ENCODE results near the gene C12orf42. TPM values are rescaled to one million over a fixed set of nuclear protein-coding genes. Genes with fewer than 3 reads are reported as not detected.

The C12orf42 gene
- total RNA-seq, 4 donors from 2014 or later, result 0.21 TPM; not detected in 3

DNA sequence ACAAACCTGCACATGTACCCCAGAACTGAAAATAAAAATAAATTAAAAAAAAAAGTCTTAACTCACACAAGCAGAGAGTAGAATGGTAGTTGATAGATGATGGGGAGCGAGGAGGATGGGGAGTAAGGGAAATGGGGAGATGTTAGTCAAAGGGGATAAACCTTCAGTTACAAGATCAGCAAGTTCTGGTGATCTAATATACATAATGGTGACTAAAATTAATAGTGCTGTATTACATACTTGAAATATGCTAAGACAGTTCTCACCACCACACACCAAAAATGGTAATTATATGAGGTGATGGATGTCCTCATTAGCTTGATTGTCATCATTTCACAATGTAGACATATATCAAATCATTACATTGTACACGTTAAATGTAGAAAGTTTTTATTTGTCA lies 3.2 kb upstream of the C12orf42 start:
- Histone ChIP-seq H3K4me3 (no peak overlapping the region), H3K4me1 (no peaks in the 10 kb centered on the region), H3K27me3 (peaks cover 9% of the 10 kb centered on the region in 2 donors), H3K9me3 (no peaks in the 10 kb centered on the region), H3K27ac (no peak overlapping the region), H3K36me3 (no peaks in the 10 kb centered on the region)
- intact Hi-C loops (cut with DNase I; ENCODE audit: low total_unique reads), result no loop called here
- TF ChIP-seq POLR2A (IDR thresholded peaks at IDR 0.05), result no peak
- TF ChIP-seq, protein P1, sequence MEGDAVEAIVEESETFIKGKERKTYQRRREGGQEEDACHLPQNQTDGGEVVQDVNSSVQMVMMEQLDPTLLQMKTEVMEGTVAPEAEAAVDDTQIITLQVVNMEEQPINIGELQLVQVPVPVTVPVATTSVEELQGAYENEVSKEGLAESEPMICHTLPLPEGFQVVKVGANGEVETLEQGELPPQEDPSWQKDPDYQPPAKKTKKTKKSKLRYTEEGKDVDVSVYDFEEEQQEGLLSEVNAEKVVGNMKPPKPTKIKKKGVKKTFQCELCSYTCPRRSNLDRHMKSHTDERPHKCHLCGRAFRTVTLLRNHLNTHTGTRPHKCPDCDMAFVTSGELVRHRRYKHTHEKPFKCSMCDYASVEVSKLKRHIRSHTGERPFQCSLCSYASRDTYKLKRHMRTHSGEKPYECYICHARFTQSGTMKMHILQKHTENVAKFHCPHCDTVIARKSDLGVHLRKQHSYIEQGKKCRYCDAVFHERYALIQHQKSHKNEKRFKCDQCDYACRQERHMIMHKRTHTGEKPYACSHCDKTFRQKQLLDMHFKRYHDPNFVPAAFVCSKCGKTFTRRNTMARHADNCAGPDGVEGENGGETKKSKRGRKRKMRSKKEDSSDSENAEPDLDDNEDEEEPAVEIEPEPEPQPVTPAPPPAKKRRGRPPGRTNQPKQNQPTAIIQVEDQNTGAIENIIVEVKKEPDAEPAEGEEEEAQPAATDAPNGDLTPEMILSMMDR (IDR thresholded peaks at IDR 0.05), result no peak
- DNase-seq, result no peak

DNA sequence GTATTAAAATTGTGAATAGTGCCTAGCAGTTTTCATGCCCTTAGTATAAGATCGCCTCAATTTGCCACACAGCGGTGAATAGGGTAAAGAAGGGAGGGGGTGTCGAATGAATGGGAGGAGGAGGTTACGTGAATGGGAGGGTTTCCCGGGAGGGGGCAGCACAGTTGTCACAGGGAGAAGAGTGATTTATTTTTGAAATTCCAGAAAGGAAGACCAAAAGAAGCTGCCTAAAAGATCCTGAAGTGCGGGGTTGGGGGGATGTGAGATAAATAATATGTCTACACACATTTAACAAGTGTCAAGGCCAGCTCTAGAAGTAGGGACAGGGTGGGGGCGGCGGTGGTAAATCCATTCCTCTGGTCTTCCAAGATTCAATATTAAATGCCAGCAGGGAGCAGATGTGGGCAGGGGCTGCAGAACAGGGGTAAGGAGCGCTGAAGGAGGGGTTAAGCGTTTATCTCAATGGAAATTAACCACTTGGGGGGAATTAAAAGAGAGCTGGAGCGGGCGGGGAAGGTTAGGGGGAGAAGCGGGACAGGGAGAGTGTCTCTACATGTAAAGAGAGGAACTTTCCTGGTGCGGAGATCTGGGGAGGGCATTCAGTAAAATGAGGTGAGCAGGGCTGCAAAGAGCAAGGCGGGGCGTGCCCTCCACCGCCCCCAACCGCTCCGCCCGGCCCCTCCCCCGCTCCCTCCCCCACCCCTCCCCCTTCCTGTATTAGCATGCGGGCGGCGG lies 867 bp downstream of the C12orf42 start:
- Histone ChIP-seq H3K9me3 (no peaks in the 10 kb centered on the region), H3K27me3 (peaks cover 9% of the 10 kb centered on the region in 2 donors), H3K4me3 (no peak overlapping the region), H3K4me1 (no peaks in the 10 kb centered on the region), H3K36me3 (no peaks in the 10 kb centered on the region), H3K27ac (no peak overlapping the region)
- intact Hi-C loops (cut with DNase I; ENCODE audit: low total_unique reads), result no loop called here
- no peak for DNase-seq
- TF ChIP-seq, protein P1 (IDR thresholded peaks at IDR 0.05), result no peak
- TF ChIP-seq POLR2A (IDR thresholded peaks at IDR 0.05), result no peak

DNA sequence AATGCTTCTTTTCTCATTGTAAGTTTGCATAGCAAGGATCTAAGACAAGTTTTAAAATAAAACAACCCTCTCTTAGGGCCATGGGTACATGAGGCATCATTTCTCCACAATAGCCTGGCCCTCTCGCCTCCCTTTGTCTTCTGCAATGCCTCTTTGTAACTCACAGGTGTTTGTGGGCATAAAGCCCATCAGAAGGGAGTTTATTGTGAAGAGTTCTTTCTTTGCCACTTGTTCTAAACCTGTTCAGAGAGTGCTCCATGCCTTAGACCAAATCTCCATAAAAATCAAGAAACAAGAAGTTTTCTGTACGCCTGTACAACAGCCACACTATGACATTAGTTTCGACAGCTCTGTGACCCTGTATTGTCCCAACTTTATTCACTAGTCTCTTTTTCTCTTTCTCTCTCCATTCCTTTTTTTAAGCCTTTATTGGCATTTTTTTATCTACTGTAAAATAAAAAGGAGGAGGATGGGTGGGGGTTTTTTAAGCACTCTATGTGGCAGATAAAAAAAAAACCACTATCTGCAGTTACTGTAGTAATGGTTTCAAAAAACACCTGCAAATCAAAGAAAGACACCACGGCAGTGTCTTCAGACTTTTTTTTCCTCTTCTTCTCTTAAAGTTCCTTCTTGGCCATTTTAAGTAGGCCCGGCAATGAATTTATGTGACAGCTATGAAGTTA lies 1.6 kb downstream of the C12orf42 start:
- intact Hi-C loops (cut with DNase I; ENCODE audit: low total_unique reads), result no loop called here
- no peak for TF ChIP-seq POLR2A (IDR thresholded peaks at IDR 0.05)
- TF ChIP-seq, protein P1 (IDR thresholded peaks at IDR 0.05), result no peak
- no peak overlapping the region for H3K27ac ChIP-seq
- H3K4me1 ChIP-seq, result no peaks in the 10 kb centered on the region
- peaks cover 9% of the 10 kb centered on the region in 2 donors for H3K27me3 ChIP-seq
- H3K36me3 ChIP-seq, result no peaks in the 10 kb centered on the region
- no peak overlapping the region for H3K4me3 ChIP-seq
- no peaks in the 10 kb centered on the region for H3K9me3 ChIP-seq
- no peak for DNase-seq

DNA sequence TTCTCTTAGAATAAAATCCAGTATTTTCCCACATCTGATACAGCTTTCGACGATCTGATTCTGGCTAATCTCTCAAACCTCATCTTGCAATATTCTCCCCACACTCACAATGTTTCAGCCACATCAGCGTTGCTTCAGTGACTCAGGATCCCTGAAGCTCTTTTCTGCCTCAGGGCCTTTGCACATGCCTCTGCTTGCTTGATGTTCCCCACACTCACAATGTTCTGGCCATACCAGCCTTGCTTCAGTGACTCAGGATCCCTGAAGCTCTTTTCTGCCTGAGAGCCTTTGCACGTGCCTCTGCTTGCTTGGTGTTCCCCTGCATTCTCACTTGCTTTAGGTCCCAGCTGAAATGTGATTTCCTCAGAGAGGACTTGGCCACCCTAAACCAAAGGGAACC lies 2.6 kb downstream of the C12orf42 start:
- H3K4me1 ChIP-seq, result no peaks in the 10 kb centered on the region
- no peak for DNase-seq
- H3K9me3 ChIP-seq, result no peaks in the 10 kb centered on the region
- intact Hi-C loops (cut with DNase I; ENCODE audit: low total_unique reads), result no loop called here
- TF ChIP-seq POLR2A (IDR thresholded peaks at IDR 0.05), result no peak
- TF ChIP-seq, protein P1 (IDR thresholded peaks at IDR 0.05), result no peak
- peaks cover 9% of the 10 kb centered on the region in 2 donors for H3K27me3 ChIP-seq
- no peak overlapping the region for H3K27ac ChIP-seq
- H3K36me3 ChIP-seq, result no peaks in the 10 kb centered on the region
- H3K4me3 ChIP-seq, result no peak overlapping the region

DNA sequence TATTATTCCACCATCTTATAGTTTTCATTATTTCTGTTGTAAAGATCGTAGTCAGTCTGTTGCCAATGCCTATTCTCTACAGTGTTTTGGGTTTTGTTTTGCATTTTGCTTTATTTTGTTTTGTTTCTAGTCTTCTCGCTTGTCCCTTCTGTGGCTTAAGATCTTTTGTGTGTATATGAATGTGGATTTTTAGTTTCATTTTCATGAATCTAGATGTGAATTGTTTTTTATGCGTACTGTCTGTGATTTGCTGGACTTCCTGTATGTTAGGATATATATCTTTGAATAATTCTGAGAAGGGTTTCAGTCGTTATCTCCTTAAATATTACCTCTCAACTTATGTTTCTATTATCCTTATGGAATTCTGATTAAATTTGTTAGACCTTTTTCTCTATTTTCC lies 13.4 kb downstream of the C12orf42 start:
- DNase-seq, result no peak
- TF ChIP-seq, protein P1 (IDR thresholded peaks at IDR 0.05), result no peak
- no peak for TF ChIP-seq POLR2A (IDR thresholded peaks at IDR 0.05)
- Histone ChIP-seq H3K4me1 (no peaks in the 10 kb centered on the region), H3K27me3 (no peaks in the 10 kb centered on the region), H3K4me3 (no peak overlapping the region), H3K36me3 (no peaks in the 10 kb centered on the region), H3K27ac (no peak overlapping the region), H3K9me3 (no peaks in the 10 kb centered on the region)
- intact Hi-C loops (cut with DNase I; ENCODE audit: low total_unique reads), result no loop called here

All from uterus (tissue), 4 donors.